ENCODE results near the gene OR2M2. TPM values are rescaled to one million over a fixed set of nuclear protein-coding genes. Genes with fewer than 3 reads are reported as not detected.

OR2M2 gene
- total RNA-seq, 1 experiment from 2014 or later, result not detected

- ChIA-PET CTCF (no interaction called here), POLR2A (no interaction called here), RAD21 (ENCODE audit: low non-redundant PET in 1 of 2, low total read pairs in 2 of 2, uncharacterized antibody in 2 of 2, unreplicated experiment in 2 of 2) (no interaction called here)
- H3K79me2 ChIP-seq (ENCODE audit: insufficient read depth, low read length), result no peaks in the 10 kb centered on the region
- no peak overlapping the region for H3K27ac ChIP-seq (ENCODE audit: low read depth, low read length)
- H4K20me1 ChIP-seq (ENCODE audit: insufficient read depth), result no peaks in the 10 kb centered on the region
- DNase-seq (ENCODE audit: low read depth, low spot score) (no peak), ATAC-seq (no peak)
- intact Hi-C loops (cut with micrococcal nuclease), result no loop called here
- no peaks in the 10 kb centered on the region for H3K4me1 ChIP-seq (ENCODE audit: control insufficient read depth in 1 of 2, insufficient read depth in 2 of 2, low read length in 2 of 2)
- no TSS peak for BruUV-seq (replicated peaks)
- no peaks in the 10 kb centered on the region for H3K9me2 ChIP-seq (ENCODE audit: insufficient read depth)
- no peaks in the 10 kb centered on the region for H3K36me3 ChIP-seq (ENCODE audit: control insufficient read depth in 1 of 2, insufficient read depth in 2 of 2, low read length in 2 of 2)
- H2AFZ ChIP-seq (ENCODE audit: low read depth, low read length, poor library complexity, severe bottlenecking), result no peak overlapping the region
- no peaks in the 10 kb centered on the region for H3K27me3 ChIP-seq (ENCODE audit: insufficient read depth, low read length)
- TF ChIP-seq YY1 (IDR thresholded peaks at IDR 0.05; ENCODE audit: extremely low read depth, insufficient replicate concordance, low read depth, low read length) (no peak), TCF7L2 (IDR thresholded peaks at IDR 0.05; ENCODE audit: borderline replicate concordance, extremely low read depth, insufficient read depth, insufficient read length) (no peak), SP1 (IDR thresholded peaks at IDR 0.05; ENCODE audit: low read depth) (no peak), ZNF274 (IDR thresholded peaks at IDR 0.05; ENCODE audit: low read depth, low read length) (no peak), FOSL1 (IDR thresholded peaks at IDR 0.05; ENCODE audit: low read depth) (no peak)
- TF ChIP-seq, protein P1, sequence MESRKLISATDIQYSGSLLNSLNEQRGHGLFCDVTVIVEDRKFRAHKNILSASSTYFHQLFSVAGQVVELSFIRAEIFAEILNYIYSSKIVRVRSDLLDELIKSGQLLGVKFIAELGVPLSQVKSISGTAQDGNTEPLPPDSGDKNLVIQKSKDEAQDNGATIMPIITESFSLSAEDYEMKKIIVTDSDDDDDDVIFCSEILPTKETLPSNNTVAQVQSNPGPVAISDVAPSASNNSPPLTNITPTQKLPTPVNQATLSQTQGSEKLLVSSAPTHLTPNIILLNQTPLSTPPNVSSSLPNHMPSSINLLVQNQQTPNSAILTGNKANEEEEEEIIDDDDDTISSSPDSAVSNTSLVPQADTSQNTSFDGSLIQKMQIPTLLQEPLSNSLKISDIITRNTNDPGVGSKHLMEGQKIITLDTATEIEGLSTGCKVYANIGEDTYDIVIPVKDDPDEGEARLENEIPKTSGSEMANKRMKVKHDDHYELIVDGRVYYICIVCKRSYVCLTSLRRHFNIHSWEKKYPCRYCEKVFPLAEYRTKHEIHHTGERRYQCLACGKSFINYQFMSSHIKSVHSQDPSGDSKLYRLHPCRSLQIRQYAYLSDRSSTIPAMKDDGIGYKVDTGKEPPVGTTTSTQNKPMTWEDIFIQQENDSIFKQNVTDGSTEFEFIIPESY (IDR thresholded peaks at IDR 0.05; ENCODE audit: extremely low read depth, insufficient replicate concordance, low read length), result no peak
- H3K4me2 ChIP-seq (ENCODE audit: low read length), result no peak overlapping the region
- H3K4me3 ChIP-seq (replicated peaks in 1 of 2; ENCODE audit: low read depth in 1 of 2, low read length in 2 of 2), result no peak overlapping the region
- H3K9me3 ChIP-seq (ENCODE audit: control insufficient read depth in 1 of 2, insufficient read depth in 1 of 2, low read depth in 1 of 2, low read length in 2 of 2), result no peaks in the 10 kb centered on the region; a peak in 2 of 4 replicates
- H3K9ac ChIP-seq (ENCODE audit: low read length), result no peak overlapping the region
Measured at GRCh38 chr1:248136811-248137210, 37.8 kb upstream of the OR2M2 start.

- no peaks in the 10 kb centered on the region for H3K36me3 ChIP-seq (ENCODE audit: control insufficient read depth in 1 of 2, insufficient read depth in 2 of 2, low read length in 2 of 2)
- H3K4me1 ChIP-seq (ENCODE audit: control insufficient read depth in 1 of 2, insufficient read depth in 2 of 2, low read length in 2 of 2), result no peaks in the 10 kb centered on the region
- CTCF ChIA-PET, result no interaction called here
- H3K9ac ChIP-seq (ENCODE audit: low read length), result no peak overlapping the region
- H3K4me3 ChIP-seq (replicated peaks in 1 of 2; ENCODE audit: low read depth in 1 of 2, low read length in 2 of 2), result no peak overlapping the region
- H3K27ac ChIP-seq (ENCODE audit: low read depth, low read length), result no peak overlapping the region
- intact Hi-C loops (cut with micrococcal nuclease), result no loop called here
- BruUV-seq (replicated peaks), result no TSS peak
- POLR2A ChIA-PET, result no interaction called here
- H3K9me2 ChIP-seq (ENCODE audit: insufficient read depth), result no peaks in the 10 kb centered on the region
- RAD21 ChIA-PET (ENCODE audit: low non-redundant PET in 1 of 2, low total read pairs in 2 of 2, uncharacterized antibody in 2 of 2, unreplicated experiment in 2 of 2), result no interaction called here
- ATAC-seq (no peak), DNase-seq (ENCODE audit: low read depth, low spot score) (no peak)
- no peak overlapping the region for H2AFZ ChIP-seq (ENCODE audit: low read depth, low read length, poor library complexity, severe bottlenecking)
- H3K27me3 ChIP-seq (ENCODE audit: insufficient read depth, low read length), result no peaks in the 10 kb centered on the region
- H3K9me3 ChIP-seq (ENCODE audit: control insufficient read depth in 1 of 2, insufficient read depth in 1 of 2, low read depth in 1 of 2, low read length in 2 of 2), result peaks cover 0 to 6% of the 10 kb centered on the region in 2 experiments; a peak in 2 of 4 replicates
- H3K4me2 ChIP-seq (ENCODE audit: low read length), result no peak overlapping the region
- no peaks in the 10 kb centered on the region for H3K79me2 ChIP-seq (ENCODE audit: insufficient read depth, low read length)
- no peaks in the 10 kb centered on the region for H4K20me1 ChIP-seq (ENCODE audit: insufficient read depth)
- TF ChIP-seq TCF7L2 (IDR thresholded peaks at IDR 0.05; ENCODE audit: borderline replicate concordance, extremely low read depth, insufficient read depth, insufficient read length) (no peak), POLR2AphosphoS5 (IDR thresholded peaks at IDR 0.05; ENCODE audit: low read depth, low read length) (no peak), SIN3A (IDR thresholded peaks at IDR 0.05; ENCODE audit: low read depth) (no peak), ATF3 (IDR thresholded peaks at IDR 0.05) (no peak), CEBPB (IDR thresholded peaks at IDR 0.05; ENCODE audit: low read depth) (no peak), MAX (IDR thresholded peaks at IDR 0.05) (no peak), ZFX (IDR thresholded peaks at IDR 0.05) (no peak), POLR2A (IDR thresholded peaks at IDR 0.05; ENCODE audit: borderline replicate concordance, extremely low read depth, insufficient read depth, insufficient read length) (no peak), EGR1 (IDR thresholded peaks at IDR 0.05; ENCODE audit: low read depth) (no peak), ZNF274 (IDR thresholded peaks at IDR 0.05; ENCODE audit: low read depth, low read length) (no peak), JUND (IDR thresholded peaks at IDR 0.05) (no peak), SRF (IDR thresholded peaks at IDR 0.05; ENCODE audit: low read depth) (no peak), YY1 (IDR thresholded peaks at IDR 0.05; ENCODE audit: extremely low read depth, insufficient replicate concordance, low read depth, low read length) (no peak), SP1 (IDR thresholded peaks at IDR 0.05; ENCODE audit: low read depth) (no peak), EZH2 (IDR thresholded peaks at IDR 0.05) (no peak)
- TF ChIP-seq, protein P2, sequence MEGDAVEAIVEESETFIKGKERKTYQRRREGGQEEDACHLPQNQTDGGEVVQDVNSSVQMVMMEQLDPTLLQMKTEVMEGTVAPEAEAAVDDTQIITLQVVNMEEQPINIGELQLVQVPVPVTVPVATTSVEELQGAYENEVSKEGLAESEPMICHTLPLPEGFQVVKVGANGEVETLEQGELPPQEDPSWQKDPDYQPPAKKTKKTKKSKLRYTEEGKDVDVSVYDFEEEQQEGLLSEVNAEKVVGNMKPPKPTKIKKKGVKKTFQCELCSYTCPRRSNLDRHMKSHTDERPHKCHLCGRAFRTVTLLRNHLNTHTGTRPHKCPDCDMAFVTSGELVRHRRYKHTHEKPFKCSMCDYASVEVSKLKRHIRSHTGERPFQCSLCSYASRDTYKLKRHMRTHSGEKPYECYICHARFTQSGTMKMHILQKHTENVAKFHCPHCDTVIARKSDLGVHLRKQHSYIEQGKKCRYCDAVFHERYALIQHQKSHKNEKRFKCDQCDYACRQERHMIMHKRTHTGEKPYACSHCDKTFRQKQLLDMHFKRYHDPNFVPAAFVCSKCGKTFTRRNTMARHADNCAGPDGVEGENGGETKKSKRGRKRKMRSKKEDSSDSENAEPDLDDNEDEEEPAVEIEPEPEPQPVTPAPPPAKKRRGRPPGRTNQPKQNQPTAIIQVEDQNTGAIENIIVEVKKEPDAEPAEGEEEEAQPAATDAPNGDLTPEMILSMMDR (IDR thresholded peaks at IDR 0.05 in 2 of 3, conservative IDR thresholded peaks at IDR 0.05 in 1 of 3; ENCODE audit: borderline replicate concordance in 1 of 3, insufficient read depth in 1 of 3, low read depth in 2 of 3, low read length in 2 of 3), result no peak
Measured at GRCh38 chr1:248140846-248141245, 33.8 kb upstream of the OR2M2 start.
